ENCODE results near the gene MCM3AP.
"Not testable (repeated sequence)": the region's sequence is repeated elsewhere in the genome, so short reads cannot be mapped to it uniquely, and the experiment has no call there.

The MCM3AP gene

DNA sequence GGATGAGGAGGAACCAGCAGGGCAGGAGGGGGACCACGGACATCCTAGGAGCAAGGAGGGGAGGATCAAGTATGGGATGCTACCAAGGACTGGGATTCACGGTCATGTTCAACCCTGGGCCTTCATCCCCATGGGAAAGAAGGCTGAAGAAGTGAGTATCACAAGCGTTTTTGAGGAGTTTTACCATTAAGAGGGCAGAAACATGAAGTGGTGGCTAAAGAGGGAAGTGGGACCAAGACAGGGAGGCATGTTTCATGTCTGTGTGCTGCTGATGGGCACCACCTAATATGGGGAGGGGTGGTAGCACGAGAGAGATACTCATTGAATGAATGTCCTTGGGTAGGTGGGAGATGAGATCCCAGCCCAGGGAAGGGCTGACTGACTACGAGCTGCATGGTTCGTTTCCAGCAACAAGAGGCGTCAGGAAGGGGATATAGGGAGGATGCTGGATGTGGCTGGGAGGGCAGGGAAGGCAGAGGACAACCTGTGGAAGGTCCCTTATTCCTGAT, 45.5 kb downstream of the MCM3AP start:
- DNase-seq = no peak

DNA sequence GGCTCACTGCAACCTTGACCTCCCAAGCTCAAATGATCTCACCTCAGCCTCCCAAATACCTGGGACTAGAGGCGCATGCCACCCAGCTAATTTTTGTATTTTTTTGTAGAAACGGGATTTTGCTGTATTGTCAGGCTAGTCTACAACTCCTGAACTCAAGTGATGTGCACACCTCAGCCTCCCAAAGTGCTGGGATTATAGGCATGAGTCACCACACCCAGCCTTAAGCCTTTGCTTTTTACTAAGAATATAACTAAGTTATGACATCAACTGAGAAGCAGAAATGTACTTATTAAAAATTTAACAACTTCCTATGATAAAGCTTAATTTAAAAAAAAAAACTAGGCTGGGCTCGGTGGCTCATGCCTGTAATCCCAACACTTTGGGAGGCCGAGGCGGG, 47.9 kb downstream of the MCM3AP start:
- DNase-seq = no peak

DNA sequence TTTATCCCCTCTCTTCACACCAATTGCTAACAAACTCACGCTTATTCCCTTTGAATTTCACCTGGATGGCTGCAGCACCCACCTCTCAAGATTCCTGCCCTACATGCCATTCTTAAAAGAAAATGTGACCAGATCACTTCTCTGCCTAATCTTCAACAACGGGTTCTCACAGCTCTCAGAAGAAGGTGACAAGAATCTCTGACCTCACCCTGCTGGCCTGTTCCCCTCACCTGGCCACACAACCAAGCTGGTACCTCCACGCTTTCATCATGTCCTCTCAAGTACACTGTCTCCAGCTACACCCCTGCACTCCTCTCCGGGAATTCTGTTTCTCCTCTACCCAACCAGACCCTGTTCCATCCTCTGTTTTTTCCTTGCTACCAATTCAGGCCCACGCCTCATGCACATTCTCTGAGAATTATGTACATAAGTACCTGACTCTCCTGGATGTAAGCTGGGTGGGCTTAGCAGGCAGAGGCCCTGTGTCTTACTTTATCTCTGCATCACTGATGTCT, 50.9 kb downstream of the MCM3AP start:
- DNase-seq = no peak

DNA sequence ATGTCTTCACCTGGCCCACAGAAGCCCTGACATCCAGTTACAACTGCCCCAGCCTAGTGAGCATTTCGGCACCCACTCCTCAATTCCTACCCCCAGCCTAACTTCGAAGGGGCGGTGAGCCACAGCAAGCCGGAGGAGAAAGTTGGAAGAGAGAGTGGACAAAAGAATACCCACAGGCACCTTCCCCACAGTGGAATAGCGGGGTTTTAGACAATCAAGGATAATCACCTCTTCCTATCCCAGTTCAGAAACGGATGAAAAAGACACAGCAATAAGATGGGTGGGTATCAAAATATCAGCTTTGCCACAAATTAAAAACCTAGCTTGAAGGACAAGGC, 55.5 kb downstream of the MCM3AP start:
- no peak for DNase-seq

DNA sequence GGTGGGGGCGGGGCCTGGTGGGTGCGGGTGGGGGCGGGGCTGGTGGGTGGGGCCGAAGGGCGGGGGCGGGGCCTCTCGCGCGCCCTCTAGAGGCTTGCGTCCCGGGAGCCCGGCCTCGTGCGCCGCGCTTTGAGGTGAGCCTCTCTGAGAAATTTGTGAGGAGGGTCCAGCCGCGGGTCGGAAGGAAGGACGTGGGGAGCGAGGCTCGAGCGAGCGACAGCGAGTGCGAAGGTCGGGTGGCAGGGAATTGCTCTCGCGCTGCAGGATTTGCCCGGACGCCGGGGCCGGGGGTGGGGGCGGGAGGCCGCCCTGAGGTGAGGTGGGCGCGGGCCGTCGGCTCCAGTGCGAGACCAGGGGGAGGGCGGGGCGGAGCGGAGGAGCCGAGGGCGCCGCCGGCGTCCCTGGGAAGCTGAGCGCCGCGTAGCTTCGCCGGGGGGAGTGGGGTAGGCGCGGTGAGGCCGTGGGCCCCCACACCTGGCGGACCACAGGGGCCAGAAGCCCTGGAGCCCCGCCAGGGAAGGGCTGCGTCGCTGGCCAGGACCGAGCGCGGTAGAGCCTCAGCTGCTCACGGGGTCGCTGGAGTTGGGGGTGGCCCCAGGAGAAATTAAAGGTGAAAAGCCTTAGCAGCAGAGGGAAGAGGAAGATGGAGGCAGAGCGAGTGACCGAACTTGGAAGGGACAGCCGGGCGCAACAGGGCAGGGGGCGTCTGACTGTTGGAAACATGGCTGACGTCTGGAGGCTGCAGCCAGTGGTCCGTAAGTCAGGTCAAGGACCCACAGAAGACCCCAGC, 56.1 kb downstream of the MCM3AP start:
- DNase-seq = no peak

DNA sequence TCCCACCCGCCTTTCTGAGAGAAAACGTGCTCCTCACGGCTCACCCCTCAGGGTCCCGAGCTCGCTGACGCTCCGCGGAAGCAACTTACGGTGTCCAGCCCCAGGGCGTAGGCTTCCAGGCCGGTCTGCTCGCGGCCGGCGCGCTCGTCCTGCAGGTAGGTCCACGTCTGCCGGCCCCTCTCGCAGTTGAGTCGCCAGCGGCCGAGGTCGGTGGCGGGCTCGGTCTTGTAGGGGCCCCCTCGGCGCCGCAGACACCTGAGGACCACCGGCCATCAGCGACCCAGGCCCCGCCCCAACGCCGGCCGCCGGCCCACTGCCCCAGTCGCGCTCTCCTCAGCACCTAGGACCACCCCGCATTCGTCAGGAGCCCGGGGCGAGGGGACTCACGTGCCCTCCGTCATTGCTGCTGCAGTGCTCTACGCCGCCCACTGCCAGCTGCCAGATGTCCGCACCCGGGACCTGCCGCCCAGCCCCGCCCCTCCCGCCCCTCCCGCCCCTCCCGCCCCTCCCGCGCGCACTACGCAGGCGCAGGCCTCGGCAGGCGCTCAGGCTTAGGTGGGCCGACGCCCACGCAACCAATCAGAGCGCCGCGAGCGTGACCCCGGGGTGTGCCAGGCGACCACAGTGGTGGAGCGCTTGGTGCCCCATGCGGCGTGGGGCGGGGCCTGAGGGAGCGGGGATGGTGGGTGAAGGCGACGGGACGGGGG, 56.9 kb downstream of the MCM3AP start, which contains the start of gene LSS:
Gene LSS (minus strand): TSS at position 430 of the 707 bp plus-strand sequence. CDS start 29 bp downstream, at position 401.
- DNase-seq = peak; percentile 95 to 97

DNA sequence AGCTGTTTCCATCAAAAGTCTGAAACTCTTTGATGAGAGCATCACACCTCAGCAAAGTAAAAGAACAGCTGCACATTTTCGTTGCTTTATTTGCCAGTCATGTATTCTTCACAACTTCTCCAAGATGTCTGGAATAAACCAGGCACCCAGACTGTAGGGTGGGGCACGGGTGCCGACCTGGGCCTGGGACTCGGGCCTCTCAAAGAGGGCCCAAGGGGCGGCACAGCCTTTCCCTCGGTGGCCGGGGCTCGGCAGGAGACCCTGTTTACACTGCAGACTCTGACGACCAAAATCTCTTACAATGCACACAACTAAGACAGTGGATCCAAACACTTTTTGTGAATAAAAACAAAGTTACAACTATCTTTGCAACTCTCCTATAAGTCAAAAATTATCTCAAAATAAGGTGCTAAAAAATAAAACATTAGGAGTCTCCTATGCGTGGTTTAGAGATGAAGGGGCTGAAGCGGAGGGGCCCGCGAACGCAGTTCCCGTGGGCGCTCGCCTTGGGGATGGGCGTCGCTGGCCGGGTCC, 57.5 kb downstream of the MCM3AP start:
- DNase-seq = no peak

DNA sequence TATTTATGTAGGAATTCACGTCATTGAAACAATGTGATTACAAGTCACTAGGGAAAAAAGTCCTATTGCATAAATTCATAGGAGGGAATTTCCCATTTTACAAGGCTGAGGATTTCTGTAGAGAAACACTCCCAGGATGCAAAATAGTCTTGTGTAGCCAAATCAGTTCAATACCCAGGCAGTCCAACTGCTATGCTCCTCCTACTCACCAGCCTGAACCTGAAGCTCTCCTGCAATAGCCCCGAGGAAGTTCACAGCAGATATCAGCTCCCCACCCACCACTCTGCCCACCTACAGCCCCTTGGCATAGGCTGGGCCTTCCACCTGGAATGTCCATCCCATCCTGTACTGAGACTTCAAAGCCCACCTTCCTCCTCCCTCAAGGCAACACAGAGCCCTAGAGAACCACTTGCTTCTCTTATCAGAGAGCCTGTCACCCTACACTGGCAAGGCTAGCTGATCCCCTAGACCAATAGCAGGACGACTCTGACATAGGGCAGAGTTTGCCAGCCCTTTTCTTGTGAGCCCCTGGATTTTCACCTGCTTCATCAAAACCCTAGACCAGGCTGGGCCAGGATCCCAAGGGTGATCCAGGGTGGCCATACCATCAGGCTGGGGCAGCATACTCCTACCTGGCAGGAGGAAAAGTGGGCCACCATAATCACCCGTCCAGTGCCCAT, 58.4 kb downstream of the MCM3AP start:
- no peak for DNase-seq

DNA sequence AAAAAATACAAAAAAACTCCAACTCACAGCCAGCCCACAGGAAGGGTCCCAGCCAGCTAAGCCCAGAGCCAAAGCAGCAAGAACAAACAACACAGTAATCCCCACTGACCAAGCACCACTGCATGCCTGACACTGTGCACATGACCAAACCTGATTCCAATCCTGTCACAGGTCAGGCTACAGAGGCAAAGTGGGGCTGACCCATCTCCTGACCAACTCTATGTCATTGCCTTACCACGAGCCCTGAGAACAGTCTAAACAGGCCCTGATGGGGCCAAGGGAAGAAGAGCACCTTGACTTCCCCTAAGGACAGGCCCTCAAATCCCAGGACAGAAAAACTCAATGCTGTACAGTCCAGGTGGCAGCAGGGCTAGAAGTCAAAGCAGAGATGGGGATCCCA, 59.3 kb downstream of the MCM3AP start:
- DNase-seq = no peak

DNA sequence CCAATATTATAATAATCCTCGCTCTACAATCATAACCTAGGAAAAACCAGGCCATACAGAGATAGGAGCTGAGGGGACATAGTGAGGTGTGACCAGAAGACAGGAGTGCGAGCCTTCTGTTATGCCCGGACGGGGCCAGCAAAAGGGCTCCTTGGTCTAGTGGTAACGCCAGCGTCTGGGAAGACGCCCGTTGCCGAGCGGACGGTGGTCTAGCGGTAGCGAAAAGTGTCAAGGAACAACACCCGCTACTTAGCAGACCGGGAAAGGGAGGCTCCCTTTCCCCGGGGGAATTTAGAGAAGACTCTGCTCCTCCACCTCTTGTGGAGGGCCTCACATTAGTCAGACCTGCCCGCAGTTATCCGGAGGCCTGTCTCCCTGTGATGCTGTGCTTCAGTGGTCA, 61.8 kb downstream of the MCM3AP start:
- not testable (repeated sequence) for DNase-seq

DNA sequence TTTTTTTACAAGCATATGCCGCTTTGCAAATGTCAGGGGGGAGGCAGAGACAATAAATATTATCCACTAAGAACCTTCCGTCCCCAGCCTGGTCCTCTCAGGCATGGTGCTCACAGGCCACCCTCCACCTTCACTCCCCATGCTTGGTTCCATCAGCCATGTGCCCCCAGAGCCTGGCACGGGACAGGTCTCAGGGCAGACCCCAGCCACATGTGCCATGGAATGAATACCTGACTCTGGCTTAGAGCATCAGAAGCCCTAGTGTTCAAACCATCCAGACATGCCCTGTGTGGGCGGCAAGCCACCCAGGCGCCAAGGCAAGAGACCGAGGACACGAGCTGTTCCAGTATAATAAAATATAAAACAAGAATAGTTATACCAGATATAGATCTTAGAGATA, 62.2 kb downstream of the MCM3AP start:
- DNase-seq = no peak

DNA sequence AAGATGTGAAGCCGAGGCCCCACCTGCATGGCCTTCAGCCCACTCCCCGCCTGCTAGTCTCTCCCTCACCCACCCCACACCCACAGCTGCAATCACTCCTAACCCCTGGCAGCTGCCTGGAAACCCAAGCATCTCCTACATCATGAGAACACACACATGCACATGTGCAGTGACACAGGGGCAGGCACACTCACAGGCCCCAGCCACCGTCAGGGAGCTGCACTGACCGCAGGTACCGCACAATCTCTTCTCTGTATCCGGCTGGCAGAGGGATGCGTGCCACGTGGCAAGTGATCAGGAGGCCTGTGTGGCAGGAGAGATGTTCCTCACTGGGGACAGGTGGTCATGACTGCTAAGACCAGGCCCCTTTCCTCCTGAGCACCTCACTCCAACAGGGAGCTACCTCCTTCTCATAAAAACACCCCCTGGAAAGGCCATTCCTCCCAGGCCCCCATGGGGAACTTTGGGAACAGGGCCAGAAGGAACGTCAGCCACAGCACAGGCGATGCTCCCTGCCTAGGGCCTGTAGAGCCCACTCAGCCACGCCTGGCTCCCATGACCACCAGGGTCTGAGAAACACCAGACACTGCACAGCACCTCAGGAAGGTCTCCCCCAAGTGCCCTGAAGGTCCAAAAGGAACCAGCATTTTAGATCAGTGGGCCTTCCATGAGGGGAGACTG, 62.8 kb downstream of the MCM3AP start:
- no peak for DNase-seq

DNA sequence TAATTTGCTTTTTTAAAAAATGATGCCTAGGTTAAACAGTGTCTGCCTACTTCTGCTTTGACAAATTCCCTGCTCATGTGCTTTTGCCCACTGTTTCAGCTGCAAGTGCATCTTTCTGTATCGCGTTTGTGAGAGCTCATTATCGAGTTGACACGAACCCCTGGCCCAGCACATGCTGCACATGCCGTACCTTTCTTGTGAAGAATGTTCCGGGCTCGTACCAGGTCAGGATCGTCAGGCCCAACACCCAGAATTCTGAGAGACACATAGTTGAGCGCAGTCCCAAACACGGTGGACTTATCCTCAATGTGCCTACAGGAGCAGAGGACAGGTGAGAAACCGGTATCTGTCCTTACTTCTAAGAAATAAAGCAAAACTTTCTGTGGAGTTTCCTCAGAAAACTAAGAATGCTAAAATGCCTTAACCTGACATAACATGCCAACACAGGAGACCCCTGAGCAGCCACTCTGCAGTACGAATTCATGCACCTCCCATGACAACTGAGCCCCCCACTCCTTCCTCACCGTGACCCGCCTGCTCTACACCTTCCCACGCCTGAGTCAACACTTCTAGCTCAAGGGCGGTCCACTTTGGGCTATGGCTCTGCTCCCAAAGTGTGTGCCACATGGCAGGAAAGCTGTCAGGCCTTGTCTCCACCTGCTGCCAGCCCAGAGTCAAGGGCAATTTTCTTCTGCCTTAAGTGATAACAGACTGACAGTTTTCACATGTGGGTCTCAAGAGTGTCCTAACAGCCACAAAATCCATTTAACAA, 63.6 kb downstream of the MCM3AP start:
- DNase-seq = no peak

DNA sequence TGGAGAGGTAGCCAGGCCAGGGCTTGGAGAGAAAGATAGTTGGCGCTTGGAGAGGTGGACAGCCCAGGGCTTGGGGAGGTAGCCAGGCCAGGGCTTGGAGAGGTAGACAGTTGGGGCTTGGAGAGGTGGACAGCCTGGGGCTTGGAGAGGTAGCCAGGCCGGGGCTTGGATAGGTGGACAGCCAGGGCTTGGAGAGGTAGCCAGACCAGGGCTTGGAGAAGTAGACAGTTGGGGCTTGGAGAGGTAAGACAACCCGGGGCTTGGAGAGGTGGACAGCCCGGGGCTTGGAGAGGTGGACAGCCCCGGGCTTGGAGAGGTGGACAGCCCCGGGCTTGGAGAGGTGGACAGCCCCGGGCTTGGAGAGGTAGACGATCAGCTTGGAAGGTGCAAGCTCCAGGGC, 64.6 kb downstream of the MCM3AP start:
- DNase-seq = no peak

DNA sequence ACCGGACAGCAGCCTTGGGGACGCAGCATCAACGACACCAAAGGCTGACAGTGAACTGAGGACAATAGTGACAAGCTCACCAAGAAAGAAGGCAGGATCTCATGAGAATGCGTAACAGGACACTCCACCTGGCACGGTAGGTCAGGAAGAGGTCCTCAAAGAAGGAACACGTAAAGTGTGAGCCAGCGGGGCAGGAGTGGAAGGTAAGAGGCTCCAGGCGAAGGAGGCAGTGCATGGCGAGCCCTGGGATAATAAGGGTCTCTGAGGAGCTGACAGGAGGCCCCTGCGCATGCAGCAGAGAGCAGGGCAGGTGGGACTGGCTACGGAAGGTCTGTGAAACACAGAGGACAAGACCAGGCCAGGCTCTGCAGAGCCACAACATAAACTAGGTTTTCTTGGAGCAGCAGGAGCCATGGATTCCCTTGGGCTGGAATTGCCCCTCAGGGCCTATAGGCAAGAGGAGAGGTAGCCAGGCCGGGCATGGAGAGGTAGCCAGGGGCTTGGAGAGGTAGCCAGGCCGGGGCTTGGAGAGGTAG, 65.1 kb downstream of the MCM3AP start:
- no peak for DNase-seq

DNA sequence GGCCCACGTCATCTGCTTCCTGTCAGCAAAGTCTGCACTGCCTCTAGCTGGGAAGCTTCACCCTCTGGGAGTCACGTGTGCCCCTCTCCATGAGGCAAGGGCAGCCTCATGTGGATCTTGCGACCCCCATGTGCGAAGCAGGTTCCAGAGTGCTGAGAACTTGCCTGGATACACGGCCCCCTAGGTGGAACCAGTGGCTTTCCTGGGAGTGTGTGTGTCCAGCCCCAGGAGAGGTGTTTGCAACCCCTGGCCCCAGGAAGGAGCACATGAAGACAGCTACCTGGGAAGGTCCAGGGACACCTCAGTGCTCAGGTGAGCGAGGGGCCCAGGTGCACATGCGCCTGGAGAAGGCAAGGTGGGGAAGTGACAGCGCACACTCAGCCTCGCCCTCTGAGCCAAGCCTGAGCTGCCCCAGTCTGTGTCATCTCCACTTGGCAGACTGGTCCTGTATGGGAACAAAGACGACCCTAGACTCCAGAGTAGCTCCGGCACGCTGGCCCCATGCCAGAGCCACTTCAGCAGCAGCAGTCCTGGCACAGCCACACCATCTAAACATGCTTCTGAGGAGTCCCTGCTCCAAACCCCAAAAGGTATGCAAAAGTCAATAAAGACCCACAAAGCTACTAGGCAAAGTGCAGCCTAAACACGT, 65.7 kb downstream of the MCM3AP start:
- no peak for DNase-seq

DNA sequence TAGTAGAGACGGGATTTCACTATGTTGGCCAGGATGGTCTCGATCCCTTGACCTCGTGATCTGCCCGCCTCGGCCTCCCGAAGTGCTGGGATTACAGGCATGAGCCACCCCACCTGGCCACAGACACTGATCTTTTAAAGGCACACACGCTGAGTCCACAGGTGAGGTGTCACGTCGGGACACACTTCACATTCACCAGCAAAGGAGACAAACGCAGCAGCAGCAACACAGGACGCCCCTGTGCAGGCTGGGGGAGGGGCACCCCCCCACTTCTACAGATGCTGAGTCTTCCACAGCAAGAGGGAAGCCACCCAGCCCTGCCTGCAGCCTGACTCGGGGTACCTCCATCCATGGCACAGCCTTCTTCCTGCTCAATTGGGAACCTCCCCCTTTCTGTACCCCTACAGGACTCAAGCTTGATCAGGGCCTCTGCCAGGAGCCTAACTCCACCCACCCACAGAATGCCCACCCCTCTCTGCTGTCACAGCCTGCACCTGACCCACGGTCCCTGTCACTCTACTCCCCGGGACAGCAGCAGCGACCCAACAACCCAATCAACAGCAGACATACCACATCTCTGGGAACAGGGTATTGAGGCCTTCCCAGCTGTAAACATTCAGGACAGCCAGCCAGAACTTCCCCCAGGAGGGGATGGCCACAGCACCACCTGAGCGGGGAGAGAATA, 66.4 kb downstream of the MCM3AP start:
- DNase-seq = no peak

DNA sequence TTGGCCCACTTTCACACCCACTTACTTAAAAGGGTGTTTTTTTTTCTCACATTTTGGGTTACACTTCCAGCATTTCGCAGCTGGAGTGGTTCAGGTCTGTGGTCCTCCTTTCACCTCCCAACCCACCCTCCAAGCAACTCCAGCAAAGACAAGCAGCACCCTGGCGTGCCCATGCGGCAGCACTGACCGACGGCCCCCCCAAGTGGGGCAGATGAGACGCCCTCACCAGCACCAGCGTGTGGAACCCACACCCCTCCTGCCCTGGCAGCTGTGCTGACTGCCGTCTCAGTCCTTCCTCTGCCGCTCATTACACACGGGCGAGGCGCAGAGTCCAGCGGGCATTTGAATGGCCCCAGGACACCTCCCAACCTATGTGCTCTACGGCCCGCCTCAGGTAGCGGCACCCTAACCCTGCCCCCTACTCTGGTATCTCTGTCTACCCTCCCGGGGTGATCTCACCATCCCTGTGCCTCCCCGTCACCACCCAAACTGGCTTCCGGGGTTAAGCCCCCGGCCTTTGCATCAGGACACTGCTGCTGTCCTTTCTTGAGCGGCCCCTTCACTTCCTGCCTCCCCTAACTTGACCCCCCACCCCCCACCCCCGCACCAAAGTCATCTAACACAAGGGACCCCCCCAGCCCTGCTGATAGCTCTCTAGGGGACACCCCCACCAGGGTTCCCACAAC, 67.8 kb downstream of the MCM3AP start:
- no peak for DNase-seq

DNA sequence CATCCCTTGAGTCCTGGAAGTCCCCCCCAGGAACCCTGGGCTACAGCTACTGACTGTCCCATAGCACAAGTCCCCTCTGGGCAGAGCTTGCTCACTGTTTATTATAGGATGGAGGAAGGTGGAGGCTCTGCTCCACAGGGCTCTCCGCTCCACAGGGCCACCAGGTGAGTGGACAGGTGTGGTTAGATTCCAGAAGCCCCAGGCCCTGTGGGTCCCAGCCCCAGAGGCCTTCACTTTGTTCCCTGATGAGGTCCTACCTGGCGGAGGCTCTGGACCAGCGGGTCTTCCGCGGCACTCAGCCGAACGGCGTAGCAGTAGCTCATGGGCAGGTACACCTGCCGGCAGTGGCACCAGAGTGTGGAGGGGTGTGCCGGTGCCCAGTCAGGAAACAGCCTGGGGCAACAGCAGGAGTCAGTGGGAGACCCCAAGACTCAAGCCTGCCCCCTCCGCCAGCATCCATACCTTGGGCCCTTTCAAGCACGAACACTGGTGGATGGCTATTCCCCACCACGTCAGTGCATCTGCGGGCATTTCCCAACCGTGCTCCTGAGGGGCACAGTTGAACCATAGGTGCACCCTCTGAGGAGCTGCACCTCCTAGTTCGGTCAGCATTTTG, 69.2 kb downstream of the MCM3AP start:
- DNase-seq = no peak
